IMR-90 (cell line): ENCODE data around the gene CDK10. TPM values are rescaled to one million over a fixed set of nuclear protein-coding genes. Genes with fewer than 3 reads are reported as not detected.

ENCODE experiments used
- ATAC-seq: fragments of 200-7000 bp; cut with Tn5 transposase; 2 replicates; pipeline ENCODE4 v1.9.1; 2020; ENCODE audit warnings: low read depth, mild to moderate bottlenecking, moderate library complexity
- BruUV-seq: library from RNA; stranded (reverse); fragments of 400-500 nt; replicated peaks from 2 replicates; lab custom pipeline; 2021; lab: Mats Ljungman, UMichigan
- CTCF ChIA-PET: fragments of 300-600 bp; formaldehyde crosslinking; extraction: SDS; loops from one replicate; lab custom pipeline; 2021; ENCODE audit warnings: antibody characterized with exemption; lab: Yijun Ruan, JAX
- POLR2A ChIA-PET: fragments of 300-600 bp; sonication (Branson Sonifier 250); formaldehyde crosslinking; loops from one replicate; lab custom pipeline; 2022; ENCODE audit warnings: antibody characterized with exemption; ENCODE audit not compliant: unreplicated experiment; lab: Charles Lee
- DNase-seq: peaks from one replicate; pipeline ENCODE4 v3.0.0; 2013
- H2AFZ ChIP-seq: replicated peaks from 2 replicates; pipeline ENCODE3; 2013; ENCODE audit warnings: low read length, mild to moderate bottlenecking; ENCODE audit not compliant: poor library complexity
- H2AK5ac ChIP-seq: 2 replicates; pipeline ENCODE4 v1.6.1; 2013; ENCODE audit warnings: low read depth, low read length, inconsistent platforms
- H2AK9ac ChIP-seq: replicated peaks from 2 replicates; pipeline ENCODE3; 2013; ENCODE audit warnings: mild to moderate bottlenecking, low read depth, low read length, moderate library complexity; ENCODE audit not compliant: poor library complexity
- H2BK120ac ChIP-seq: 2 replicates; pipeline ENCODE4 v1.6.1; 2013; ENCODE audit warnings: low read depth, low read length, inconsistent platforms
- H2BK15ac ChIP-seq: 3 replicates; pipeline ENCODE4 v1.6.1; 2013; ENCODE audit warnings: low read depth, low read length, inconsistent platforms
- H2BK20ac ChIP-seq: 2 replicates; pipeline ENCODE4 v1.6.1; 2013; ENCODE audit warnings: low read depth, mild to moderate bottlenecking, inconsistent platforms, low read length, moderate library complexity
- H2BK5ac ChIP-seq: 2 replicates; pipeline ENCODE4 v1.6.1; 2013; ENCODE audit warnings: mild to moderate bottlenecking, low read depth, low read length, inconsistent platforms; ENCODE audit not compliant: poor library complexity, severe bottlenecking
- H3K14ac ChIP-seq: replicated peaks from 2 replicates; pipeline ENCODE4 v1.6.1; 2013; ENCODE audit warnings: low read depth, low read length, inconsistent platforms
- H3K18ac ChIP-seq: 2 replicates; pipeline ENCODE4 v1.6.1; 2013; ENCODE audit warnings: low read depth, low read length, control low read depth
- H3K23ac ChIP-seq: 2 replicates; pipeline ENCODE4 v1.6.1; 2013; ENCODE audit warnings: low read depth, low read length, inconsistent platforms
- H3K27ac ChIP-seq: 2 replicates; pipeline ENCODE4 v1.5.1; 2013; ENCODE audit warnings: mild to moderate bottlenecking, control low read depth, low read length; ENCODE audit not compliant: insufficient read depth
- H3K27me3 ChIP-seq: 2 replicates; pipeline ENCODE4 v1.6.1; 2013; ENCODE audit warnings: low read length; ENCODE audit not compliant: control insufficient read depth, insufficient read depth
- H3K36me3 ChIP-seq: 2 replicates; pipeline ENCODE4 v1.6.1; 2013; ENCODE audit warnings: low read length, mixed read lengths; ENCODE audit not compliant: control insufficient read depth, insufficient read depth
- H3K4ac ChIP-seq: 2 replicates; pipeline ENCODE4 v1.6.1; 2013; ENCODE audit warnings: low read depth, low read length, inconsistent platforms
- H3K4me1 ChIP-seq: 2 replicates; pipeline ENCODE4 v1.6.1; 2013; ENCODE audit warnings: low read length, mixed read lengths; ENCODE audit not compliant: control insufficient read depth, insufficient read depth
- H3K4me2 ChIP-seq: 2 replicates; pipeline ENCODE4 v1.6.1; 2013; ENCODE audit warnings: low read depth, mild to moderate bottlenecking, control low read depth, low read length, moderate library complexity
- H3K4me3 ChIP-seq: 2 replicates; pipeline ENCODE4 v1.5.1; 2013; ENCODE audit warnings: low read depth, mild to moderate bottlenecking, control low read depth, low read length, moderate library complexity; ENCODE audit not compliant: insufficient read depth
- H3K56ac ChIP-seq: 2 replicates; pipeline ENCODE4 v1.6.1; 2013; ENCODE audit warnings: low read length, inconsistent platforms; ENCODE audit not compliant: insufficient read depth; ENCODE audit errors: extremely low read depth
- H3K79me1 ChIP-seq, 2 experiments: 2 replicates each; pipeline ENCODE4 v1.6.1; 2013; ENCODE audit warnings: low read length in 2 of 2, inconsistent platforms in 1 of 2, low read depth in 1 of 2
- H3K9ac ChIP-seq: 2 replicates; pipeline ENCODE4 v1.6.1; 2013; ENCODE audit warnings: low read depth, low read length, control low read depth
- H3K9me1 ChIP-seq: 2 replicates; pipeline ENCODE4 v1.6.1; 2013; ENCODE audit warnings: low read length, inconsistent platforms; ENCODE audit not compliant: insufficient read depth
- H3K9me3 ChIP-seq: 2 replicates; pipeline ENCODE4 v1.6.1; 2013; ENCODE audit warnings: low read length; ENCODE audit not compliant: control insufficient read depth, insufficient read depth
- H4K20me1 ChIP-seq: 2 replicates; pipeline ENCODE4 v1.6.1; 2013; ENCODE audit warnings: low read length, inconsistent platforms; ENCODE audit not compliant: insufficient read depth
- H4K5ac ChIP-seq: 2 replicates; pipeline ENCODE4 v1.6.1; 2013; ENCODE audit warnings: mild to moderate bottlenecking, low read depth, low read length, control low read depth
- H4K8ac ChIP-seq, 2 experiments: 2 replicates each; pipeline ENCODE4 v1.6.1; 2013; ENCODE audit warnings: low read depth in 2 of 2, low read length in 2 of 2, control low read depth in 1 of 2, inconsistent platforms in 1 of 2
- H4K91ac ChIP-seq: 2 replicates; pipeline ENCODE4 v1.6.1; 2013; ENCODE audit warnings: low read depth, low read length, inconsistent platforms; ENCODE audit not compliant: insufficient read depth
- FOS ChIP-seq: fragments of 150-350 bp; IDR thresholded peaks from 2 replicates; pipeline ENCODE4 v1.6.1; 2016; ENCODE audit warnings: low read depth, low read length
- MAZ ChIP-seq: IDR thresholded peaks from 2 replicates; pipeline ENCODE4 v1.6.1; 2012; ENCODE audit warnings: low read depth, mild to moderate bottlenecking, low read length, improper control_type of control experiment, moderate library complexity, borderline replicate concordance
- MXI1 ChIP-seq: IDR thresholded peaks from 2 replicates; pipeline ENCODE4 v1.6.1; 2012; ENCODE audit warnings: low read depth, mild to moderate bottlenecking, low read length, moderate library complexity, borderline replicate concordance
- NFE2L2 ChIP-seq: fragments of 150-350 bp; IDR thresholded peaks from 2 replicates; pipeline ENCODE4 v1.6.1; 2016; ENCODE audit warnings: low read depth, mild to moderate bottlenecking, low read length
- POLR2A ChIP-seq: IDR thresholded peaks from 2 replicates; pipeline ENCODE4 v1.6.1; 2012; ENCODE audit warnings: mild to moderate bottlenecking, low read depth, low read length
- RFX5 ChIP-seq: IDR thresholded peaks from 2 replicates; pipeline ENCODE4 v1.8.0; 2012; ENCODE audit warnings: low read depth, mild to moderate bottlenecking, low read length, moderate library complexity
- WGBS, 2 experiments: methylation state at CpG; one replicate each; pipeline versions ENCODE4 v1.1.5 to v1.1.7; 2013; ENCODE audit warnings: missing lambda C conversion rate in 2 of 2; ENCODE audit not compliant: insufficient read length in 1 of 2; ENCODE audit errors: extremely low coverage in 2 of 2; 5-methylcytosine and 5-hydroxymethylcytosine counted together
- dilution Hi-C: fragments of 300-500 bp; cut with HindIII; formaldehyde crosslinking; loops from one replicate; pipeline ENCODE4 v1.14.3; 2018; ENCODE audit warnings: low sequenced_read_pairs; ENCODE audit not compliant: unreplicated experiment
- in situ Hi-C: fragments of 300-500 bp; cut with MboI; formaldehyde crosslinking; loops from 3 replicates; pipeline ENCODE4 v1.14.3; 2019; ENCODE audit warnings: low sequenced_read_pairs, inconsistent platforms, mixed read lengths
- intact Hi-C: fragments of 100-400 bp; cut with micrococcal nuclease; formaldehyde crosslinking; loops from 2 replicates; pipeline ENCODE4 v1.10.0; 2022
- polyA plus RNA-seq, 3 experiments: library from polyadenylated mRNA; depleted of rRNA; stranded (reverse); fragments of >200 nt; gene quantifications; 2 replicates each; pipeline ENCODE4 v1.2.3, GENCODE V29; 2012; ENCODE audit warnings: low replicate concordance in 1 of 3
- total RNA-seq: library from RNA; depleted of rRNA; stranded (reverse); fragments of >200 nt; gene quantifications from 2 replicates; pipeline ENCODE4 v1.2.3, GENCODE V29; 2012
- TF ChIP-seq, protein P1 (sequence below): fragments of 150-350 bp; IDR thresholded peaks from 2 replicates; pipeline ENCODE4 v1.6.1; 2016; ENCODE audit warnings: low read depth, mild to moderate bottlenecking, low read length, moderate library complexity, borderline replicate concordance

Gene CDK10
- total and polyA plus RNA-seq, 2 of the 4 experiments (the other 2 are of a cell fraction) = 19.5 to 61.8 TPM

DNA sequence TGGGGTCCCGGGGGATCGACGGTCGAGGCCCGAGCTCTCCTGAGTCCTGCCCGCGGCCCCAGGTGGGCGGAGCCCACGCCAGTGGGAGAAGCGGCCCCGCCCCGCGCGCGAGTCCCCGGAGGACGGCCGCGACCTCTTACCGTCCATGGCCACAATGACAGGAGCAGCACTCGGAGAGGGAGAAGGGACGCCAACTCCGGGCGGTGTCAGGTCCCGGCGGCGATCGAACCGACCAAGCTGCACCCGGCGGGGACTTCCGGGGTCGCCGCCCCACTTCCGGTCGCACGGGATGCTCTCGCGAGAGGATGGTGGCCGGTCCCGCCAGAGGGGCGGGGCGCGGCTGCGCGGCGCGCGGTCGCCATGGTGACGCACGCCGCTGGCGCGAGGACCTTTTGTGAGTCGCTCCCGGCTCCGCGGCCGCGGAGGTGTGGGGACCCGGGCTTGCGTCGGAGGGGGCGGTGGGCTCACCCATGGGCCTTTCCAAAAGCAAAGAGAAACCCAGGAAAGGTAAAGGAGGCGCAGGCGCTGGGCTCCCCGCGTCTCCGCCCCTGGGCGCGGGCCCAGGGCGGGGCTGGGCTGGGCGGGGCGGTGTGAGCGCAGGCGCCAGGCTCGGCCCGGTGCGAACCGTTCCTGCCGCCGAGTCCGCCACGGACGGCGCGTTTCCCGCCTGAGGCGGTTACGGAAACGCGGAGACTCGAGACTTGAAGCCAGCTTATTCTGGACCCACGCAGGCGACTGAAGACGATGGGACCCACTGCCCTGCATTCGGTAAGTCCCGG, 28.9 kb upstream of the CDK10 start, which contains the start of the genes CHMP1A and SPATA33:
Gene CHMP1A (minus strand): TSS at position 267 of the 779 bp plus-strand sequence. CDS start 120 bp downstream, at position 147.
Gene SPATA33 (plus strand): TSS at position 395 of the 779 bp plus-strand sequence. CDS start 76 bp downstream, at position 471.
- Histone ChIP-seq H3K27ac (peak within 1 kb of the TSS; percentile 98), H2AK9ac (peak within 1 kb of the TSS; percentile 99), H3K56ac (peak within 1 kb of the TSS; percentile 78), H3K4me2 (peak within 1 kb of the TSS; percentile 99), H3K9ac (peak within 1 kb of the TSS; percentile 96), H2BK15ac (no peak within 1 kb of the TSS), H3K9me1 (peaks cover 12% of the 10 kb centered on the region; the same call in 1 of the 2 replicates), H3K4me1 (peaks cover 7% of the 10 kb centered on the region), H2AK5ac (peak within 1 kb of the TSS; percentile 91), H2BK120ac (peak within 1 kb of the TSS; percentile 85; the same call in 1 of the 2 replicates), H3K9me3 (no peaks in the 10 kb centered on the region), H2BK5ac (peak within 1 kb of the TSS; percentile 94), H3K14ac (peak within 1 kb of the TSS; percentile 98), H2AFZ (peak within 1 kb of the TSS; percentile 99), H3K4me3 (peak within 1 kb of the TSS; percentile 87), H3K4ac (peak within 1 kb of the TSS; percentile 98), H4K91ac (peak within 1 kb of the TSS; percentile 96; the same call in 1 of the 2 replicates), H3K18ac (no peak within 1 kb of the TSS; the same call in 1 of the 2 replicates), H3K79me1 (peaks cover 23 to 59% of the 10 kb centered on the region in 2 experiments), H4K8ac (peak within 1 kb of the TSS; percentile 90 to 98), H2BK20ac (no peak within 1 kb of the TSS), H4K20me1 (peaks cover 25% of the 10 kb centered on the region), H3K36me3 (peaks cover 18% of the 10 kb centered on the region), H4K5ac (peak within 1 kb of the TSS; percentile 81; the same call in 1 of the 2 replicates), H3K27me3 (no peaks in the 10 kb centered on the region), H3K23ac (peak within 1 kb of the TSS; percentile 96)
- intact Hi-C loops = no loop called here
- ChIA-PET POLR2A (interaction anchor here (0.7 kb wide), 1 partner anchor 92 kb away, joined by 6 read pairs; no protein-coding TSS in a partner anchor), CTCF (no interaction called here)
- DNase-seq = peak; percentile 81
- in situ Hi-C loops = no loop called here
- BruUV-seq = no TSS peak
- ATAC-seq = peak; percentile 96
- 0% methylated on average over 53 of the region's 99 CpGs; no CpG with 5 or more reads in 1 of the 2 experiments for WGBS, 2 experiments
- TF ChIP-seq MXI1 = peak; percentile 95
- no peak for TF ChIP-seq NFE2L2
- TF ChIP-seq FOS = no peak
- TF ChIP-seq RFX5 = no peak
- peak; percentile 85; the same call in 1 of the 2 replicates for TF ChIP-seq MAZ
- TF ChIP-seq, protein P1, sequence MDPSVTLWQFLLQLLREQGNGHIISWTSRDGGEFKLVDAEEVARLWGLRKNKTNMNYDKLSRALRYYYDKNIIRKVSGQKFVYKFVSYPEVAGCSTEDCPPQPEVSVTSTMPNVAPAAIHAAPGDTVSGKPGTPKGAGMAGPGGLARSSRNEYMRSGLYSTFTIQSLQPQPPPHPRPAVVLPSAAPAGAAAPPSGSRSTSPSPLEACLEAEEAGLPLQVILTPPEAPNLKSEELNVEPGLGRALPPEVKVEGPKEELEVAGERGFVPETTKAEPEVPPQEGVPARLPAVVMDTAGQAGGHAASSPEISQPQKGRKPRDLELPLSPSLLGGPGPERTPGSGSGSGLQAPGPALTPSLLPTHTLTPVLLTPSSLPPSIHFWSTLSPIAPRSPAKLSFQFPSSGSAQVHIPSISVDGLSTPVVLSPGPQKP = 0 out of 2 replicates have a peak, but pooled peaks have one; percentile 25
- TF ChIP-seq POLR2A = peak; percentile 78
- dilution Hi-C loops = no loop called here
